ENCODE results near the gene STX4.

Gene STX4

GRCh38 chr16:31032736-31033708, at the start of gene STX4:
STX4 (plus strand) TSS chr16:31033558; CDS start chr16:31033806, 248 bp downstream.
- peak within 1 kb of the TSS; percentile 91 for H3K27ac ChIP-seq (ENCODE audit: low read length)
- peaks cover 0 to 17% of the 10 kb centered on the region in 2 donors for H3K4me1 ChIP-seq (ENCODE audit: control insufficient read depth in 1 of 2, insufficient read depth in 2 of 2, low read length in 2 of 2)
- H3K4me3 ChIP-seq (ENCODE audit: low read depth in 1 of 2, low read length in 2 of 2): peak within 1 kb of the TSS; percentile 97 to 100

GRCh38 chr16:30983898-30984610, 49.3 kb upstream of the STX4 start:
- Histone ChIP-seq H3K9me3 (ENCODE audit: control insufficient read depth in 1 of 2, low read length in 2 of 2) (no peaks in the 10 kb centered on the region), H3K27ac (ENCODE audit: low read length) (no peak overlapping the region), H3K4me1 (ENCODE audit: control insufficient read depth in 1 of 2, insufficient read depth in 2 of 2, low read length in 2 of 2) (peaks cover 4 to 13% of the 10 kb centered on the region in 2 donors), H3K36me3 (ENCODE audit: control insufficient read depth in 1 of 2, insufficient read depth in 2 of 2, low read length in 2 of 2) (peaks cover 9 to 49% of the 10 kb centered on the region in 2 donors), H3K4me3 (ENCODE audit: low read depth in 1 of 2, low read length in 2 of 2) (no peak overlapping the region), H3K27me3 (ENCODE audit: low read depth, low read length) (no peaks in the 10 kb centered on the region)

More at GRCh38 chr16:31032736-31033708, at the start of gene STX4:
- Histone ChIP-seq H3K9me3 (ENCODE audit: control insufficient read depth in 1 of 2, low read length in 2 of 2) (no peaks in the 10 kb centered on the region), H3K27me3 (ENCODE audit: low read depth, low read length) (no peaks in the 10 kb centered on the region), H3K36me3 (ENCODE audit: control insufficient read depth in 1 of 2, insufficient read depth in 2 of 2, low read length in 2 of 2) (peaks cover 0 to 33% of the 10 kb centered on the region in 2 donors)

- Histone ChIP-seq H3K4me1 (ENCODE audit: control insufficient read depth in 1 of 2, insufficient read depth in 2 of 2, low read length in 2 of 2) (peaks cover 4 to 13% of the 10 kb centered on the region in 2 donors), H3K36me3 (ENCODE audit: control insufficient read depth in 1 of 2, insufficient read depth in 2 of 2, low read length in 2 of 2) (peaks cover 9 to 43% of the 10 kb centered on the region in 2 donors), H3K9me3 (ENCODE audit: control insufficient read depth in 1 of 2, low read length in 2 of 2) (no peaks in the 10 kb centered on the region), H3K27me3 (ENCODE audit: low read depth, low read length) (no peaks in the 10 kb centered on the region), H3K27ac (ENCODE audit: low read length) (peak within 1 kb of the TSS; percentile 21), H3K4me3 (ENCODE audit: low read depth in 1 of 2, low read length in 2 of 2) (peak within 1 kb of the TSS; percentile 57 to 66)
Observed at GRCh38 chr16:30984669-30985400, 48.5 kb upstream of the STX4 start, which contains the start of gene HSD3B7. HSD3B7 (plus strand) TSS chr16:30985207; CDS start chr16:30985659, 452 bp downstream.

GRCh38 chr16:30985401-30986128, 47.8 kb upstream of the STX4 start:
- no peaks in the 10 kb centered on the region for H3K9me3 ChIP-seq (ENCODE audit: control insufficient read depth in 1 of 2, low read length in 2 of 2)
- H3K4me1 ChIP-seq (ENCODE audit: control insufficient read depth in 1 of 2, insufficient read depth in 2 of 2, low read length in 2 of 2): peaks cover 4 to 13% of the 10 kb centered on the region in 2 donors
- peak overlapping the region; percentile 21 for H3K27ac ChIP-seq (ENCODE audit: low read length)
- peak overlapping the region; percentile 57 to 66 for H3K4me3 ChIP-seq (ENCODE audit: low read depth in 1 of 2, low read length in 2 of 2)
- peaks cover 3 to 36% of the 10 kb centered on the region in 2 donors for H3K36me3 ChIP-seq (ENCODE audit: control insufficient read depth in 1 of 2, insufficient read depth in 2 of 2, low read length in 2 of 2)
- no peaks in the 10 kb centered on the region for H3K27me3 ChIP-seq (ENCODE audit: low read depth, low read length)

- Histone ChIP-seq H3K27ac (ENCODE audit: low read length) (peak overlapping the region; percentile 21), H3K36me3 (ENCODE audit: control insufficient read depth in 1 of 2, insufficient read depth in 2 of 2, low read length in 2 of 2) (peaks cover 3 to 28% of the 10 kb centered on the region in 2 donors), H3K27me3 (ENCODE audit: low read depth, low read length) (no peaks in the 10 kb centered on the region), H3K4me3 (ENCODE audit: low read depth in 1 of 2, low read length in 2 of 2) (peak overlapping the region in 1 of 2 donors; percentile 57), H3K4me1 (ENCODE audit: control insufficient read depth in 1 of 2, insufficient read depth in 2 of 2, low read length in 2 of 2) (peaks cover 4 to 13% of the 10 kb centered on the region in 2 donors), H3K9me3 (ENCODE audit: control insufficient read depth in 1 of 2, low read length in 2 of 2) (no peaks in the 10 kb centered on the region)
Observed at GRCh38 chr16:30986129-30986991, 47.0 kb upstream of the STX4 start.

GRCh38 chr16:30987581-30988190, 45.7 kb upstream of the STX4 start:
- H3K9me3 ChIP-seq (ENCODE audit: control insufficient read depth in 1 of 2, low read length in 2 of 2): no peaks in the 10 kb centered on the region
- H3K4me3 ChIP-seq (ENCODE audit: low read depth in 1 of 2, low read length in 2 of 2): no peak overlapping the region
- H3K27ac ChIP-seq (ENCODE audit: low read length): no peak overlapping the region
- peaks cover 3 to 17% of the 10 kb centered on the region in 2 donors for H3K36me3 ChIP-seq (ENCODE audit: control insufficient read depth in 1 of 2, insufficient read depth in 2 of 2, low read length in 2 of 2)
- H3K27me3 ChIP-seq (ENCODE audit: low read depth, low read length): no peaks in the 10 kb centered on the region
- peaks cover 4 to 13% of the 10 kb centered on the region in 2 donors for H3K4me1 ChIP-seq (ENCODE audit: control insufficient read depth in 1 of 2, insufficient read depth in 2 of 2, low read length in 2 of 2)

GRCh38 chr16:30989469-30990047, 43.8 kb upstream of the STX4 start:
- H3K36me3 ChIP-seq (ENCODE audit: control insufficient read depth in 1 of 2, insufficient read depth in 2 of 2, low read length in 2 of 2): peaks cover 0 to 3% of the 10 kb centered on the region in 2 donors
- no peaks in the 10 kb centered on the region for H3K9me3 ChIP-seq (ENCODE audit: control insufficient read depth in 1 of 2, low read length in 2 of 2)
- H3K27ac ChIP-seq (ENCODE audit: low read length): no peak overlapping the region
- H3K27me3 ChIP-seq (ENCODE audit: low read depth, low read length): no peaks in the 10 kb centered on the region
- no peak overlapping the region for H3K4me3 ChIP-seq (ENCODE audit: low read depth in 1 of 2, low read length in 2 of 2)
- peaks cover 4 to 13% of the 10 kb centered on the region in 2 donors for H3K4me1 ChIP-seq (ENCODE audit: control insufficient read depth in 1 of 2, insufficient read depth in 2 of 2, low read length in 2 of 2)

- no peaks in the 10 kb centered on the region for H3K9me3 ChIP-seq (ENCODE audit: control insufficient read depth in 1 of 2, low read length in 2 of 2)
- no peak overlapping the region for H3K4me3 ChIP-seq (ENCODE audit: low read depth in 1 of 2, low read length in 2 of 2)
- H3K4me1 ChIP-seq (ENCODE audit: control insufficient read depth in 1 of 2, insufficient read depth in 2 of 2, low read length in 2 of 2): peaks cover 4 to 12% of the 10 kb centered on the region in 2 donors
- H3K27me3 ChIP-seq (ENCODE audit: low read depth, low read length): no peaks in the 10 kb centered on the region
- H3K27ac ChIP-seq (ENCODE audit: low read length): no peak overlapping the region
- peaks cover 0 to 3% of the 10 kb centered on the region in 2 donors for H3K36me3 ChIP-seq (ENCODE audit: control insufficient read depth in 1 of 2, insufficient read depth in 2 of 2, low read length in 2 of 2)
Observed at GRCh38 chr16:30990105-30990504, 43.3 kb upstream of the STX4 start.

- no peak overlapping the region for H3K4me3 ChIP-seq (ENCODE audit: low read depth in 1 of 2, low read length in 2 of 2)
- H3K4me1 ChIP-seq (ENCODE audit: control insufficient read depth in 1 of 2, insufficient read depth in 2 of 2, low read length in 2 of 2): peaks cover under 1 to 3% of the 10 kb centered on the region in 2 donors
- H3K27me3 ChIP-seq (ENCODE audit: low read depth, low read length): no peaks in the 10 kb centered on the region
- no peak overlapping the region for H3K27ac ChIP-seq (ENCODE audit: low read length)
- H3K9me3 ChIP-seq (ENCODE audit: control insufficient read depth in 1 of 2, low read length in 2 of 2): no peaks in the 10 kb centered on the region
- peaks cover 0 to 3% of the 10 kb centered on the region in 2 donors for H3K36me3 ChIP-seq (ENCODE audit: control insufficient read depth in 1 of 2, insufficient read depth in 2 of 2, low read length in 2 of 2)
Observed at GRCh38 chr16:30991052-30991451, 42.3 kb upstream of the STX4 start.

All from muscle layer of duodenum (tissue), 2 donors.